NCI-H226 (cell line): ENCODE results near the gene BDKRB2.

Source experiments
- DNase-seq: peaks from one replicate; pipeline ENCODE4 v3.0.0-alpha.2; 2015

BDKRB2 gene

DNA sequence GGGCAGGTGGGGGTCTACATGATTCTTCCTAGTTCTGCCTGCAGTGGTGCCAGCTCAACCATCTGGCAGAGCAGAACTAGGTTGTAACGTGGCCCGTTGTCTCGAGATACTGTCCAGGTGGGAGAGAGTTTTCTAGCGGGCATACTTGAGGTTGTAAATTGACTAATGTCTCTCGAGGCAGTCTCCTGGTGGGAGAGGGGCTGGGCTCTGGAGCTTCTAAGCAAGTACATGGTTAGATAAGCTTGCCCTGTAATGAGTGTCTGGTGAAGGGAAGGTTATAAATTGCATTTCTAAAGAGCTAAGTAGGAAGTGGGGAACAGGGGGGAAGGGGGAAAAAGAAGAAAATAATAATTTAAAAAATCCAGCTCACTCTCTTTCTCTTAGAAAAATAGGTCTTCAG is 69.5 kb downstream of the BDKRB2 start:
- DNase-seq = no peak

DNA sequence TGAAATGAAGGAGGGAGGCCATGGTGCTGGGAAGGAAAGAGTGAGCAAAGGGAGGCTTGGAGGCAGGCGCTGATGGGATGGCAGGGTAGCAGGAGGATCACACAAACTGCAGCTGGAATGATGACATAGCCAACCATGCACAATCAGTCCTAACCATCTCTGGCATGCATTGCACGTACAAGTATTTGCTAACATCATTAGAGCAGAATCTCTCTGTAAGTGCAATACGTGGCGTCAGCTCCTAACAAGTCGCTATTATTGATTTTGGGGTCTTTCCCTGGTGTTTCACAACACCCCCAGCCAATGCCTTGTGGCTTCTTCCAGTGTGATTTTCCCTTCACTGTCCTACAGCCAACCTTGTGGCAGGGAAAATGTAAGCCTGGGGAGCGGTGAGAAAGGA is 69.9 kb downstream of the BDKRB2 start:
- DNase-seq = no peak

- DNase-seq = no peak
Observed at GRCh38 chr14:96275177-96276112, 70.8 kb downstream of the BDKRB2 start.

DNA sequence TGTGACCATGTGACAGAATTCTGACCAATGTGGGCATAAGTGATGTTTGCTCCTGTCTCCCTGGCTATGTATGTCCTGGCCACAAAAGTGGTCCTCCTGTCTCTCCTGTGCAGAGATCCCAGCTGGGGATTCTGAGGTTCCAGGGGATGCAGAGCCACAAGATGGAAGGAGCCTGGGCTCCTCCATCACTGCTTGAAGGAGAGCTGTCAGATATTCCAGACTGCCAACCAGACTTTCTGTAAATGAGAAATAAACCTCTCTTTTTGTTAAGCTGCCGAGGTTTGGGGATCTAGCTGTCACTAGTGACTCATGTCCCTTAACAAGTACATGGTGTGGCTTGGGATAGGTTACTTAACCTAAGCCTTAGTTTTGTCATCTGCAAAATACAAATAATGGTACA is 73.3 kb downstream of the BDKRB2 start:
- DNase-seq = no peak

- no peak for DNase-seq
Observed at GRCh38 chr14:96279564-96279963, 74.9 kb downstream of the BDKRB2 start.

DNA sequence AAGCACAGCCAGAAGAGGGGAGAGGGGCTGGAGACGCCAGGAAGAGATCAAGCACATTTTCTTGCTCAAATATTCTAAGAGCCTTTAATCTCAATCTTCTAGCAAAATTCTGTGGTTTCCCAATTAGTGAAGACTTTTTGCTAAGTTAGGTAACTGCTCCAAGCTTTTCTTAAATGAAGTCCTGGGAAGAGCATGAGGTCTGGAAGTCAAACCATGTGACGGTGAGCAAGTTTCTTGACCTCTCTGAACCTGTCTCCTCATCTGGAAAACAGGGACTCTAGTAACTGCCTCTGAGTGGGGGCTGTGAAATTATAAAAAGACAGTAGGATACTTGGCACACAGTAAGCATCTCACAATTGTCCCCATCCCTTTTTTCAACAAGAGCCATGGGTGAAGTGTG is 75.5 kb downstream of the BDKRB2 start:
- no peak for DNase-seq

DNA sequence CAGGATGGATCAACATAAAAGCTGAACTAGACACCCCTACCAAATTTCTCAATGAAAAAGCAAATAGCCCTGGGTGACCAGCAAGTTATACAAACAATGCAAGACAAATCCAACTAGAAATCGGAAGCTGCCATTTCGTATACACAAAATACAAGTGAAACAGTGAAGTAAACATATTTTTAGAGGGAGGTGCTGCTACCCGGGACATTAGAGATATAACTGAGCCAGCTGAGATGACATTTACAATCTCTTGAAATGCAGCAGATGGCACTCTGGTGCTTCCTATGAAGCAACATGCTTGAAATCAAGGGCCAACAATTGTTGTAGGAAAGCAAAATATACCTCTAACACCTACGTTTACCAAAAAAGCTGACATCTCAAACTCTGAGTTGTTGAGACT is 76.8 kb downstream of the BDKRB2 start:
- no peak for DNase-seq

DNA sequence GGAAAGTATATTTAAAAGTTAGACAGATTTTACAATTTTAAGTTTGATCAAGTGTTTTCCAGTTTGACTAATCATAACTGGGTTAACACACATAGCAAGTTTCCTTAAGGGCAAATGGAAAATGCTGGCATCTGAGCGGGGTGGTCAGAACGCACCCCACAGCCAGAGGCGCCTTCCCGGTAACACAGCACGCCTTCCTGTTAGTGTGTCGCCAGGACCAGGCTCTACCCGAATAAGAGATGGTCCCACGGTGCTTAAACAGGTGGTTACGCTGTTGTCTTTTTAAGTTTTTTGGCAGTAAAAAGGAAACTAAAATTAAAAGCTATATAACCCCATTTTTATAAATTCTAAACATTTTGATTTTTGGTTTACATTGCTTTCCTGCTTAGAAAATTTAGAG is 79.4 kb downstream of the BDKRB2 start:
- no peak for DNase-seq

DNA sequence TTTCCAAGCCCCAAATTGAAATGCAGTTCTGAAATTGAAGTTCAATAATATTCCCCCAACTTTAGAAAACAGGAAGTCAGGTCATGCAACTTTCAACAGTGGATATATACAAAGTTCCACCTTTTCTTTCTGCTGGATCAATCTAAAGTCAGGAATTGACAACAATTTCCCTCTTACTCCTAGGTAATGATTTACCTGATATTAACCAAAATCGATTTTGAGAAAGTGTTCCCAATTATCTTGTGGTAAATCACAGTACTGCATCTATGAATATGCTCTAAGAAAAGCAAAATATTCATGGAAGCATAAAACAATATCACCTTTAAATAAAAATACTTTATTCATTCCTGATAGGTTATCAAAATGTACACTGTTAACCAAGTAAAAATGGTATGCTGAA is 79.8 kb downstream of the BDKRB2 start:
- no peak for DNase-seq

DNA sequence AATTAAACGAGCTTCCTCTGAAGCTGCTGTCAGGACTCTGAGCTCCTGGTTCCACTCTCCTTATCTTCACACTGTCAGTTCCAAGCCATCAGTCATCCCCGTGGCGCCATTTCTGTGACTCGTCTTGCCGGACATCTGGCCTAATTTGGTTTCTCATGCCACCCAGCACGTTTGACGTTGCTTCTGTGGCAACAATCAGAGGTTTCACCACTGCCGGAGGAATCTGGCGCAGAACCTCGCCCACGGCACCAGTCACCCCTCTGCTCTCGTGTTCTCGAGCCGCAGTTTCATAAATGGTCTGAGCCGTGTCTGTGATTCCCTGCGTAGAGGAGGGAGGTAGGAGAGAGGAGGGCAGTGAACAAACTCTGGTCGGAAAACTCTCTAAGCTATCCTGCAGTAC is 81.0 kb downstream of the BDKRB2 start:
- DNase-seq = no peak

GRCh38 chr14:96286251-96286650 is 81.6 kb downstream of the BDKRB2 start:
- no peak for DNase-seq

- no peak for DNase-seq
Observed at GRCh38 chr14:96287856-96288255, 83.2 kb downstream of the BDKRB2 start.
